GM20431 (cell line): ENCODE results near the gene HSPA4L.

Source experiments
- in situ Hi-C: fragments of 300-500 bp; cut with MseI, MboI; formaldehyde crosslinking; loops from one replicate; pipeline ENCODE4 v1.15.0; 2020; ENCODE audit warnings: low sequenced_read_pairs; ENCODE audit not compliant: unreplicated experiment

HSPA4L gene

GRCh38 chr4:127783026-127783769, 1.1 kb downstream of the HSPA4L start:
- in situ Hi-C loops = no loop called here

- in situ Hi-C loops = no loop called here
These were observed 2.0 kb downstream of the HSPA4L start for GRCh38 chr4:127783955-127784770.

- in situ Hi-C loops = no loop called here
These were observed 6.4 kb downstream of the HSPA4L start for GRCh38 chr4:127788517-127788916.

GRCh38 chr4:127791391-127791790, 9.3 kb downstream of the HSPA4L start:
- in situ Hi-C loops = no loop called here

- in situ Hi-C loops = no loop called here
These were observed 11.4 kb downstream of the HSPA4L start for GRCh38 chr4:127793528-127793927.

- in situ Hi-C loops = no loop called here
These were observed 17.6 kb downstream of the HSPA4L start for GRCh38 chr4:127799711-127800110.

GRCh38 chr4:127809173-127809800, 27.2 kb downstream of the HSPA4L start:
- in situ Hi-C loops = no loop called here

GRCh38 chr4:127810551-127810950, 28.4 kb downstream of the HSPA4L start:
- in situ Hi-C loops = no loop called here

- in situ Hi-C loops = no loop called here
These were observed 40.3 kb downstream of the HSPA4L start for GRCh38 chr4:127822430-127822829.

GRCh38 chr4:127828121-127828520, 46.0 kb downstream of the HSPA4L start:
- in situ Hi-C loops = no loop called here

- in situ Hi-C loops = no loop called here
These were observed 46.9 kb downstream of the HSPA4L start for GRCh38 chr4:127829014-127829413.

- in situ Hi-C loops = no loop called here
These were observed 50.5 kb downstream of the HSPA4L start for GRCh38 chr4:127832585-127832984.

GRCh38 chr4:127843704-127844600, 61.8 kb downstream of the HSPA4L start:
- in situ Hi-C loops = no loop called here

GRCh38 chr4:127844601-127845116, 62.5 kb downstream of the HSPA4L start:
- in situ Hi-C loops = no loop called here

- in situ Hi-C loops = no loop called here
These were observed 63.9 kb downstream of the HSPA4L start for GRCh38 chr4:127846061-127846460.

- in situ Hi-C loops = no loop called here
These were observed 64.6 kb downstream of the HSPA4L start for GRCh38 chr4:127846765-127847164.

GRCh38 chr4:127849505-127850234, 67.5 kb downstream of the HSPA4L start:
- in situ Hi-C loops = no loop called here

GRCh38 chr4:127852661-127853060, 70.5 kb downstream of the HSPA4L start:
- in situ Hi-C loops = no loop called here

GRCh38 chr4:127856196-127856812, 74.2 kb downstream of the HSPA4L start:
- in situ Hi-C loops = no loop called here
